Vagina (tissue), 2 donors: ENCODE results near the gene UROS.

Experiments used
- CTCF ChIP-seq, 3 experiments: fragments of 450-650 bp in 2 of 3; fragments of 200-600 bp in 1 of 3; sonication (generic) in 1 of 3; IDR thresholded peaks; one replicate each; pipeline ENCODE4 v1.5.1; 2017 to 2019; ENCODE audit warnings: antibody characterized with exemption in 3 of 3, mild to moderate bottlenecking in 2 of 3, moderate library complexity in 2 of 3
- POLR2A ChIP-seq, 2 donors: fragments of 450-650 bp; IDR thresholded peaks; one replicate each; pipeline ENCODE4 v1.6.1; 2017; ENCODE audit warnings: antibody characterized with exemption in 2 of 2, mild to moderate bottlenecking in 2 of 2, moderate library complexity in 2 of 2
- POLR2AphosphoS5 ChIP-seq, 2 donors: sonication (generic); formaldehyde crosslinking; IDR thresholded peaks; one replicate each; pipeline ENCODE4 v1.9.0; 2017; ENCODE audit warnings: antibody characterized with exemption in 2 of 2, mild to moderate bottlenecking in 2 of 2, low read depth in 1 of 2; ENCODE audit not compliant: insufficient read depth in 1 of 2

- no peak for TF ChIP-seq POLR2A (IDR thresholded peaks at IDR 0.05)
- no peak for TF ChIP-seq CTCF (IDR thresholded peaks at IDR 0.05)
- TF ChIP-seq POLR2AphosphoS5 (IDR thresholded peaks at IDR 0.05; ENCODE audit: insufficient read depth in 1 of 2, low read depth in 1 of 2) = no peak
Observed at GRCh38 chr10:125772112-125772863, 50.8 kb downstream of the UROS start.
